A549 treated with AZD9567 at 1 μM for 4 hours (cell line): ENCODE results near the gene ACTL7B. TPM values are rescaled to one million over a fixed set of nuclear protein-coding genes. Genes with fewer than 3 reads are reported as not detected.

ENCODE experiments used
- total RNA-seq: library from RNA; stranded (reverse); fragments of 200-300 nt; extraction: Qiagen RNA extraction; gene quantifications from 5 replicates; pipeline ENCODE4 v1.2.3, GENCODE V29; 2022; ENCODE audit not compliant: insufficient read depth

The ACTL7B gene
- 0.03 TPM in 1 of 5 replicates, not detected in the others for total RNA-seq

GRCh38 chr9:108855888-108856287 lies at the start of gene ACTL7B:
Gene ACTL7B (minus strand): TSS chr9:108855986. CDS start chr9:108855930, 56 bp downstream.

GRCh38 chr9:108861997-108862396 lies 6.2 kb upstream of the ACTL7B start, which contains the start of gene ACTL7A:
Gene ACTL7A (plus strand): TSS chr9:108862266. CDS start chr9:108862323, 57 bp downstream.

Other genes starting within 250 kb of the ACTL7B start
- not detected in 5 replicates for gene ACTL7A, start 6.3 kb upstream of the ACTL7B start, total RNA-seq
- 19.2 to 28.7 TPM (median 20.5 TPM) in 5 replicates for gene ELP1, start 78.1 kb upstream of the ACTL7B start, total RNA-seq
- 20.0 to 33.0 TPM (median 21.3 TPM) in 5 replicates for gene ABITRAM, start 78.4 kb upstream of the ACTL7B start, total RNA-seq
- gene CTNNAL1, start 157.5 kb upstream of the ACTL7B start, total RNA-seq: 44.4 to 55.1 TPM (median 49.9 TPM) in 5 replicates